K562 (cell line): ENCODE measurements around the gene CORO6. TPM values are rescaled to one million over a fixed set of nuclear protein-coding genes. Genes with fewer than 3 reads are reported as not detected.

Experiments used
- ARHGAP35 ChIP-seq: fragments of 450-650 bp; IDR thresholded peaks from 2 replicates; pipeline ENCODE4 v1.6.1; 2018; ENCODE audit not compliant: partially characterized antibody
- CBFA2T3 ChIP-seq: fragments of 450-650 bp; IDR thresholded peaks from 2 replicates; pipeline ENCODE4 v1.6.1; 2017
- CHD4 ChIP-seq: fragments of 200-600 bp; sonication (generic); IDR thresholded peaks from 3 replicates; pipeline ENCODE4 v1.6.1; 2012; ENCODE audit warnings: low read depth, mild to moderate bottlenecking, mixed read lengths, low read length, inconsistent platforms; ENCODE audit not compliant: insufficient read depth, insufficient replicate concordance, poor library complexity, severe bottlenecking
- DPF2 ChIP-seq: fragments of 450-650 bp; IDR thresholded peaks from 2 replicates; pipeline ENCODE4 v1.6.1; 2016
- EP400 ChIP-seq: fragments of 450-650 bp; IDR thresholded peaks from 2 replicates; pipeline ENCODE4 v1.6.1; 2017; ENCODE audit warnings: antibody characterized with exemption, mild to moderate bottlenecking, moderate library complexity
- HMG20A ChIP-seq: fragments of 450-650 bp; formaldehyde crosslinking; conservative IDR thresholded peaks from 2 replicates; pipeline ENCODE4 v1.4.0; 2020; ENCODE audit warnings: mild to moderate bottlenecking, mixed read lengths
- KDM5B ChIP-seq: fragments of 200-600 bp; sonication (generic); IDR thresholded peaks from 2 replicates; pipeline ENCODE4 v1.6.1; 2012; ENCODE audit warnings: low read depth, mild to moderate bottlenecking, moderate library complexity, low read length, control low read depth, inconsistent platforms; ENCODE audit not compliant: insufficient replicate concordance
- NR2C1 ChIP-seq, 2 experiments: fragments of 450-650 bp; IDR thresholded peaks; 2 replicates each; pipeline ENCODE4 v1.6.1; 2017; ENCODE audit warnings: mild to moderate bottlenecking in 2 of 2, antibody characterized with exemption in 1 of 2, inconsistent platforms in 1 of 2, missing compliant biosample characterization in 1 of 2, missing genetic modification characterization in 1 of 2
- NR2F6 ChIP-seq: fragments of 450-650 bp; formaldehyde crosslinking; IDR thresholded peaks from 2 replicates; pipeline ENCODE4 v1.4.0; 2020; ENCODE audit warnings: mild to moderate bottlenecking
- PURB ChIP-seq: sonication (generic); formaldehyde crosslinking; IDR thresholded peaks from 2 replicates; pipeline ENCODE4 v1.9.0; 2021; ENCODE audit warnings: low read depth, mild to moderate bottlenecking, missing genetic modification reagents
- SREBF1 ChIP-seq: fragments of 150-350 bp; IDR thresholded peaks from 2 replicates; pipeline ENCODE4 v1.6.1; 2014; ENCODE audit warnings: antibody characterized with exemption, low read depth, low read length, borderline replicate concordance
- ZNF584 ChIP-seq: fragments of 200-800 bp; sonication (Bioruptor generic); IDR thresholded peaks from 2 replicates; pipeline ENCODE4 v1.6.1; 2016; ENCODE audit warnings: low read depth, mild to moderate bottlenecking, missing genetic modification characterization, missing compliant biosample characterization
- polyA plus RNA-seq, 8 experiments: library from polyadenylated mRNA; depleted of rRNA in 4 of 8; stranded (reverse) in 5 of 8; unstranded in 3 of 8; fragments of >200 nt; fragmentation: Nextera tagmentation in 2 of 8; fragmentation: Illumina TruSeq in 1 of 8; extraction: Ambion mirVana in 2 of 8; extraction: Trizol in 1 of 8; gene quantifications; 2 replicates each; pipeline versions ENCODE4 v1.2.1 to v1.2.3, GENCODE V29; 2011 to 2014; ENCODE audit warnings: inconsistent platforms in 1 of 8, missing spikeins in 1 of 8
- total RNA-seq, 7 experiments: library from RNA; depleted of rRNA in 6 of 7; stranded (reverse); fragments of >200 nt in 6 of 7; fragmentation: Illumina TruSeq in 2 of 7; extraction: Trizol in 2 of 7; gene quantifications; 2 replicates each; pipeline versions ENCODE4 v1.2.1 to v1.2.3, GENCODE V29; 2011 to 2021; ENCODE audit warnings: low replicate concordance in 1 of 7
- TF ChIP-seq, protein P1 (sequence below): fragments of 450-650 bp; IDR thresholded peaks from 2 replicates; pipeline ENCODE4 v1.6.1; 2017; ENCODE audit warnings: antibody characterized with exemption, mild to moderate bottlenecking
- TF ChIP-seq, protein P2 (sequence below): sonication (generic); formaldehyde crosslinking; IDR thresholded peaks from 2 replicates; pipeline ENCODE4 v1.8.0; 2022; ENCODE audit warnings: mild to moderate bottlenecking, missing genetic modification reagents, borderline replicate concordance
- TF ChIP-seq, protein P3 (sequence below): fragments of 250-450 bp; sonication (Bioruptor Pico); IDR thresholded peaks from 2 replicates; pipeline ENCODE4 v1.4.0; 2020; ENCODE audit warnings: mild to moderate bottlenecking

CORO6 gene
- total and polyA plus RNA-seq, 9 of the 15 experiments (the other 6 are each of a cell fraction or from before 2014, with no cell fraction given), result 0.04 to 11.9 (median 2.4) TPM

DNA sequence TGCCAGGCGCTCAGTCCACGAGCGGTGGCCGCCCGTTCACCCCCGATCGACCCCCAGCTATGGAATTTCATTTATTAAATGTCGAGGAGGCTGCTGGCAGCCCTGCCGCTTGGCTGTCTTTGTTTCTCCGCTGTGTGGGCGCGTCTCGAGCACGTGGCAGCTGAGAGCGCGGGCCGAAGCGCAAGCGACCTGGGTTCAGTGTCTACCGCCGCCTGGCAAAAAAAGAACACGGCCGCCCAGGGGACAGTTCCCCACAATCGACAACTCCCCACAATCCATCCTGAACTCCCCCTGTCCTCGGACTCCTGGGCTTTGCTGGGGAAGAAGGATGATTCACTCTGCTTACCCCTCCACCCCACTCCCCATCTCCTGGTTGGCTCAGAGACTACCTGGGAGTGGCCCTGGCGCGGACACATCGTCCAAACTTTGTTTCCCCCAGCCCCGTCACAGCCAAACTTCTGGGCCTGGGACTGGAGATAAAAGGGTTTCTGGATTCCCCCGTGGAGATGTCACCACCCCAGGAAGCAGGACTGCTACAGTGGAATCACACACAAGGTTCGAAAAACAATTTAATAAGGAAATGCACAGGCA, 31.5 kb downstream of the CORO6 start (continued):
- TF ChIP-seq SREBF1 (no peak), NR2F6 (CRISPR knock-in tag) (no peak), ARHGAP35 (no peak), ZNF584 (CRISPR knock-in tag) (no peak), PURB (CRISPR knock-in tag) (no peak), EP400 (peak; percentile 64), HMG20A (no peak), NR2C1 (IDR thresholded peaks at IDR 0.05) (no peak), NR2C1 (tag; IDR thresholded peaks at IDR 0.05) (no peak), CHD4 (no peak), DPF2 (peak; percentile 34; the same call in 1 of the 2 replicates), CBFA2T3 (no peak), KDM5B (no peak)
- TF ChIP-seq, protein P1, sequence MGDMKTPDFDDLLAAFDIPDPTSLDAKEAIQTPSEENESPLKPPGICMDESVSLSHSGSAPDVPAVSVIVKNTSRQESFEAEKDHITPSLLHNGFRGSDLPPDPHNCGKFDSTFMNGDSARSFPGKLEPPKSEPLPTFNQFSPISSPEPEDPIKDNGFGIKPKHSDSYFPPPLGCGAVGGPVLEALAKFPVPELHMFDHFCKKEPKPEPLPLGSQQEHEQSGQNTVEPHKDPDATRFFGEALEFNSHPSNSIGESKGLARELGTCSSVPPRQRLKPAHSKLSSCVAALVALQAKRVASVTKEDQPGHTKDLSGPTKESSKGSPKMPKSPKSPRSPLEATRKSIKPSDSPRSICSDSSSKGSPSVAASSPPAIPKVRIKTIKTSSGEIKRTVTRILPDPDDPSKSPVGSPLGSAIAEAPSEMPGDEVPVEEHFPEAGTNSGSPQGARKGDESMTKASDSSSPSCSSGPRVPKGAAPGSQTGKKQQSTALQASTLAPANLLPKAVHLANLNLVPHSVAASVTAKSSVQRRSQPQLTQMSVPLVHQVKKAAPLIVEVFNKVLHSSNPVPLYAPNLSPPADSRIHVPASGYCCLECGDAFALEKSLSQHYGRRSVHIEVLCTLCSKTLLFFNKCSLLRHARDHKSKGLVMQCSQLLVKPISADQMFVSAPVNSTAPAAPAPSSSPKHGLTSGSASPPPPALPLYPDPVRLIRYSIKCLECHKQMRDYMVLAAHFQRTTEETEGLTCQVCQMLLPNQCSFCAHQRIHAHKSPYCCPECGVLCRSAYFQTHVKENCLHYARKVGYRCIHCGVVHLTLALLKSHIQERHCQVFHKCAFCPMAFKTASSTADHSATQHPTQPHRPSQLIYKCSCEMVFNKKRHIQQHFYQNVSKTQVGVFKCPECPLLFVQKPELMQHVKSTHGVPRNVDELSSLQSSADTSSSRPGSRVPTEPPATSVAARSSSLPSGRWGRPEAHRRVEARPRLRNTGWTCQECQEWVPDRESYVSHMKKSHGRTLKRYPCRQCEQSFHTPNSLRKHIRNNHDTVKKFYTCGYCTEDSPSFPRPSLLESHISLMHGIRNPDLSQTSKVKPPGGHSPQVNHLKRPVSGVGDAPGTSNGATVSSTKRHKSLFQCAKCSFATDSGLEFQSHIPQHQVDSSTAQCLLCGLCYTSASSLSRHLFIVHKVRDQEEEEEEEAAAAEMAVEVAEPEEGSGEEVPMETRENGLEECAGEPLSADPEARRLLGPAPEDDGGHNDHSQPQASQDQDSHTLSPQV, result 0 out of 2 replicates have a peak, but pooled peaks have one; percentile 56
- TF ChIP-seq, protein P2, sequence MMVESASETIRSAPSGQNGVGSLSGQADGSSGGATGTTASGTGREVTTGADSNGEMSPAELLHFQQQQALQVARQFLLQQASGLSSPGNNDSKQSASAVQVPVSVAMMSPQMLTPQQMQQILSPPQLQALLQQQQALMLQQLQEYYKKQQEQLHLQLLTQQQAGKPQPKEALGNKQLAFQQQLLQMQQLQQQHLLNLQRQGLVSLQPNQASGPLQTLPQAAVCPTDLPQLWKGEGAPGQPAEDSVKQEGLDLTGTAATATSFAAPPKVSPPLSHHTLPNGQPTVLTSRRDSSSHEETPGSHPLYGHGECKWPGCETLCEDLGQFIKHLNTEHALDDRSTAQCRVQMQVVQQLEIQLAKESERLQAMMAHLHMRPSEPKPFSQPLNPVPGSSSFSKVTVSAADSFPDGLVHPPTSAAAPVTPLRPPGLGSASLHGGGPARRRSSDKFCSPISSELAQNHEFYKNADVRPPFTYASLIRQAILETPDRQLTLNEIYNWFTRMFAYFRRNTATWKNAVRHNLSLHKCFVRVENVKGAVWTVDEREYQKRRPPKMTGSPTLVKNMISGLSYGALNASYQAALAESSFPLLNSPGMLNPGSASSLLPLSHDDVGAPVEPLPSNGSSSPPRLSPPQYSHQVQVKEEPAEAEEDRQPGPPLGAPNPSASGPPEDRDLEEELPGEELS (CRISPR knock-in tag), result no peak
- TF ChIP-seq, protein P3, sequence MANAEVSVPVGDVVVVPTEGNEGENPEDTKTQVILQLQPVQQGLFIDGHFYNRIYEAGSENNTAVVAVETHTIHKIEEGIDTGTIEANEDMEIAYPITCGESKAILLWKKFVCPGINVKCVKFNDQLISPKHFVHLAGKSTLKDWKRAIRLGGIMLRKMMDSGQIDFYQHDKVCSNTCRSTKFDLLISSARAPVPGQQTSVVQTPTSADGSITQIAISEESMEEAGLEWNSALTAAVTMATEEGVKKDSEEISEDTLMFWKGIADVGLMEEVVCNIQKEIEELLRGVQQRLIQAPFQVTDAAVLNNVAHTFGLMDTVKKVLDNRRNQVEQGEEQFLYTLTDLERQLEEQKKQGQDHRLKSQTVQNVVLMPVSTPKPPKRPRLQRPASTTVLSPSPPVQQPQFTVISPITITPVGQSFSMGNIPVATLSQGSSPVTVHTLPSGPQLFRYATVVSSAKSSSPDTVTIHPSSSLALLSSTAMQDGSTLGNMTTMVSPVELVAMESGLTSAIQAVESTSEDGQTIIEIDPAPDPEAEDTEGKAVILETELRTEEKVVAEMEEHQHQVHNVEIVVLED (CRISPR knock-in tag), result no peak
